H1 (cell line): ENCODE results near the gene MMP11. TPM values are rescaled to one million over a fixed set of nuclear protein-coding genes. Genes with fewer than 3 reads are reported as not detected.
A peak's percentile ranks its signal among the peaks of the same experiment; 100 is the strongest.

ENCODE experiments used
- CTCF ChIA-PET: fragments of 300-600 bp; sonication (Branson Sonifier 250); formaldehyde crosslinking; loops from one replicate; lab custom pipeline; 2021; ENCODE audit not compliant: partially characterized antibody; lab: Charles Lee
- POLR2A ChIA-PET: fragments of 300-600 bp; sonication (Branson Sonifier 250); formaldehyde crosslinking; loops from one replicate; lab custom pipeline; 2021; ENCODE audit warnings: inconsistent platforms; ENCODE audit not compliant: partially characterized antibody; lab: Charles Lee
- DNase-seq, 2 experiments: peaks; one replicate each; pipeline versions ENCODE4 v3.0.0 to v3.0.0-alpha.2; 2010 to 2022; ENCODE audit warnings: low spot score in 2 of 2, low read depth in 1 of 2, mixed read lengths in 1 of 2
- FAIRE-seq: peaks from 2 replicates; lab custom pipeline; 2011; peaks lifted over from hg19 to GRCh38; lab: Jason Lieb, UNC
- H2AFZ ChIP-seq: 2 replicates; pipeline ENCODE4 v1.8.1; 2012; ENCODE audit warnings: low read length, inconsistent platforms
- H2AK5ac ChIP-seq: 2 replicates; pipeline ENCODE4 v1.6.1; 2013; ENCODE audit warnings: low read depth, low read length
- H2BK120ac ChIP-seq: replicated peaks from 2 replicates; pipeline ENCODE3; 2013; ENCODE audit warnings: low read depth, low read length, inconsistent platforms
- H2BK12ac ChIP-seq: 2 replicates; pipeline ENCODE4 v1.6.1; 2013; ENCODE audit warnings: low read depth, low read length
- H2BK15ac ChIP-seq: 2 replicates; pipeline ENCODE4 v1.6.1; 2013; ENCODE audit warnings: low read length
- H2BK20ac ChIP-seq: 2 replicates; pipeline ENCODE4 v1.6.1; 2013; ENCODE audit warnings: low read length
- H2BK5ac ChIP-seq: 2 replicates; pipeline ENCODE4 v1.6.1; 2013; ENCODE audit warnings: low read depth, low read length
- H3K14ac ChIP-seq: 2 replicates; pipeline ENCODE4 v1.6.1; 2013; ENCODE audit warnings: inconsistent platforms; ENCODE audit not compliant: insufficient read length
- H3K18ac ChIP-seq: 2 replicates; pipeline ENCODE4 v1.6.1; 2013; ENCODE audit warnings: low read length; ENCODE audit errors: extremely low read depth
- H3K23ac ChIP-seq: 2 replicates; pipeline ENCODE4 v1.6.1; 2013; ENCODE audit warnings: inconsistent platforms; ENCODE audit not compliant: insufficient read length
- H3K23me2 ChIP-seq: 2 replicates; pipeline ENCODE4 v1.6.1; 2013; ENCODE audit warnings: low read depth, low read length
- H3K27ac ChIP-seq: 2 replicates; pipeline ENCODE4 v1.6.1; 2011; ENCODE audit warnings: low read depth, low read length, inconsistent platforms
- H3K27me3 ChIP-seq, 4 experiments: replicated peaks in 1 of 4; 1 replicate in 1 of 4; 2 replicates in 3 of 4; pipeline versions ENCODE4 v1.6.1 to v1.8.1; 2011 to 2013; ENCODE audit warnings: low read length in 3 of 4, mild to moderate bottlenecking in 3 of 4, inconsistent platforms in 2 of 4, mixed read lengths in 2 of 4, moderate library complexity in 1 of 4; ENCODE audit not compliant: control insufficient read depth in 3 of 4, insufficient read depth in 3 of 4; ENCODE audit errors: extremely low read depth in 1 of 4
- H3K36me3 ChIP-seq, 4 experiments: 2 replicates each; pipeline versions ENCODE4 v1.6.1 to v1.8.1; 2011 to 2013; ENCODE audit warnings: mild to moderate bottlenecking in 4 of 4, low read length in 3 of 4, moderate library complexity in 2 of 4, control low read depth in 1 of 4, inconsistent platforms in 1 of 4; ENCODE audit not compliant: insufficient read depth in 4 of 4, control insufficient read depth in 2 of 4
- H3K4ac ChIP-seq: replicated peaks from 2 replicates; pipeline ENCODE3; 2013; ENCODE audit warnings: low read length, low read depth, mixed read lengths, inconsistent platforms; ENCODE audit not compliant: insufficient read length
- H3K4me1 ChIP-seq, 4 experiments: replicated peaks in 1 of 4; 1 replicate in 1 of 4; 2 replicates in 3 of 4; pipeline versions ENCODE4 v1.6.1 to v1.8.1; 2011 to 2013; ENCODE audit warnings: low read length in 3 of 4, inconsistent platforms in 2 of 4, mixed read lengths in 1 of 4; ENCODE audit not compliant: insufficient read depth in 4 of 4, control insufficient read depth in 3 of 4
- H3K4me2 ChIP-seq, 2 experiments: 2 replicates each; pipeline versions ENCODE4 v1.6.1 to v1.8.1; 2011 to 2013; ENCODE audit warnings: low read depth in 2 of 2, low read length in 2 of 2, control low read depth in 1 of 2, inconsistent platforms in 1 of 2, mild to moderate bottlenecking in 1 of 2; ENCODE audit not compliant: insufficient read depth in 1 of 2
- H3K4me3 ChIP-seq, 4 experiments: fragments of 200-600, 300-600 bp in 1 of 4; sonication (generic), shearing (Covaris generic), sonication (Bioruptor Twin) in 1 of 4; 2 replicates each; pipeline versions ENCODE4 v1.5.1 to v1.8.1; 2011 to 2016; ENCODE audit warnings: low read length in 4 of 4, low read depth in 3 of 4, control low read depth in 2 of 4, inconsistent platforms in 2 of 4, mild to moderate bottlenecking in 2 of 4, mixed read lengths in 1 of 4, moderate library complexity in 1 of 4; ENCODE audit not compliant: insufficient read depth in 2 of 4; ENCODE audit errors: extremely low read depth in 1 of 4
- H3K56ac ChIP-seq: replicated peaks from 2 replicates; pipeline ENCODE3; 2013; ENCODE audit warnings: low read depth, mild to moderate bottlenecking, mixed read lengths, low read length, inconsistent platforms; ENCODE audit not compliant: insufficient read length
- H3K79me1 ChIP-seq: 2 replicates; pipeline ENCODE4 v1.6.1; 2013; ENCODE audit warnings: low read depth, low read length, control low read depth
- H3K79me2 ChIP-seq, 2 experiments: 2 replicates each; pipeline versions ENCODE4 v1.6.1 to v1.8.1; 2012 to 2013; ENCODE audit warnings: low read length in 2 of 2, mild to moderate bottlenecking in 2 of 2, inconsistent platforms in 1 of 2; ENCODE audit not compliant: insufficient read depth in 2 of 2, control insufficient read depth in 1 of 2
- H3K9ac ChIP-seq, 4 experiments: replicated peaks in 1 of 4; 1 replicate in 1 of 4; 2 replicates in 3 of 4; pipeline versions ENCODE4 v1.6.1 to v1.8.1; 2011 to 2013; ENCODE audit warnings: low read depth in 3 of 4, low read length in 3 of 4, control low read depth in 2 of 4, mild to moderate bottlenecking in 2 of 4, moderate library complexity in 2 of 4, inconsistent platforms in 1 of 4; ENCODE audit errors: extremely low read depth in 1 of 4
- H3K9me3 ChIP-seq, 2 experiments: 2 replicates each; pipeline versions ENCODE4 v1.6.1 to v1.8.1; 2012 to 2013; ENCODE audit warnings: mild to moderate bottlenecking in 2 of 2, moderate library complexity in 2 of 2, control low read depth in 1 of 2, inconsistent platforms in 1 of 2, low read depth in 1 of 2, low read length in 1 of 2, mixed read lengths in 1 of 2; ENCODE audit not compliant: insufficient read depth in 2 of 2
- H4K20me1 ChIP-seq, 2 experiments: replicated peaks in 1 of 2; 2 replicates each; pipeline versions ENCODE3 to v1.8.1; 2011 to 2013; ENCODE audit warnings: inconsistent platforms in 2 of 2, low read length in 2 of 2, mild to moderate bottlenecking in 1 of 2; ENCODE audit not compliant: insufficient read depth in 2 of 2, control insufficient read depth in 1 of 2
- H4K5ac ChIP-seq: 2 replicates; pipeline ENCODE4 v1.6.1; 2013; ENCODE audit warnings: low read length, low read depth, mixed read lengths, inconsistent platforms; ENCODE audit not compliant: insufficient read length
- H4K8ac ChIP-seq: 2 replicates; pipeline ENCODE4 v1.8.0; 2013; ENCODE audit warnings: mild to moderate bottlenecking, moderate library complexity, low read length, inconsistent platforms; ENCODE audit not compliant: insufficient read depth; ENCODE audit errors: extremely low read depth
- H4K91ac ChIP-seq: replicated peaks from 2 replicates; pipeline ENCODE3; 2013; ENCODE audit warnings: low read length, mixed read lengths, inconsistent platforms; ENCODE audit not compliant: insufficient read length
- HDAC2 ChIP-seq, 2 experiments: fragments of 300-600 bp in 1 of 2; sonication (generic) in 1 of 2; IDR thresholded peaks; 2 replicates each; pipeline ENCODE4 v1.6.1; 2011 to 2012; ENCODE audit warnings: low read depth in 2 of 2, low read length in 2 of 2, mild to moderate bottlenecking in 2 of 2, moderate library complexity in 2 of 2, borderline replicate concordance in 1 of 2, inconsistent platforms in 1 of 2
- KDM1A ChIP-seq: fragments of 200-600, 300-600 bp; sonication (generic); IDR thresholded peaks from 2 replicates; pipeline ENCODE4 v1.7.1; 2016; ENCODE audit warnings: mild to moderate bottlenecking, low read length, borderline replicate concordance
- KDM4A ChIP-seq: IDR thresholded peaks from one replicate; pipeline ENCODE4 v1.7.1; 2012; ENCODE audit warnings: low read depth, mild to moderate bottlenecking, moderate library complexity, low read length, inconsistent platforms; ENCODE audit not compliant: severe bottlenecking
- TEAD4 ChIP-seq: IDR thresholded peaks from 2 replicates; pipeline ENCODE4 v1.6.1; 2012; ENCODE audit warnings: low read depth, low read length, inconsistent platforms, mixed read lengths
- WGBS, 2 experiments: shearing (Covaris generic) in 1 of 2; methylation state at CpG; one replicate each; pipeline versions ENCODE4 v1.1.6 to v1.1.7; 2013 to 2015; ENCODE audit warnings: low lambda C conversion rate in 2 of 2, mixed read lengths in 2 of 2, inconsistent platforms in 1 of 2, low coverage in 1 of 2, missing lambda C conversion rate in 1 of 2; ENCODE audit not compliant: insufficient replicate concordance in 2 of 2, insufficient coverage in 1 of 2, insufficient read length in 1 of 2; ENCODE audit errors: extremely low coverage in 1 of 2, missing lambda C conversion rate in 1 of 2; 5-methylcytosine and 5-hydroxymethylcytosine counted together
- polyA plus RNA-seq, 7 experiments: library from polyadenylated mRNA; depleted of rRNA in 3 of 7; stranded (reverse) in 5 of 7; unstranded in 2 of 7; fragments of >200 nt in 5 of 7; fragments of 200-250 nt in 2 of 7; gene quantifications; 1 replicate in 5 of 7; 2 replicates in 1 of 7; 4 replicates in 1 of 7; pipeline versions ENCODE4 v1.2.1 to v1.2.3, GENCODE V29; 2011 to 2013; ENCODE audit warnings: missing spikeins in 2 of 7, mixed read lengths in 2 of 7
- total RNA-seq: library from RNA; stranded (reverse); fragmentation: NEBNext Ultra II Directional; extraction: Animal tissue kit (Norgen Biotek cat#: 25700); gene quantifications from 2 replicates; pipeline ENCODE4 v1.2.1, GENCODE V29; 2021

Gene MMP11
- total and polyA plus RNA-seq, 2 of the 8 experiments (the other 6 are each of a cell fraction or from before 2014, with no cell fraction given), result 10.2 to 18.3 TPM

GRCh38 chr22:23774922-23775436 lies 2.3 kb downstream of the MMP11 start:
- Histone ChIP-seq H3K18ac (no peak overlapping the region; the same call in 1 of the 2 replicates), H2BK120ac (no peak overlapping the region)
- TF ChIP-seq KDM4A, result no peak
- TF ChIP-seq KDM1A, result peak; percentile 25; the same call in 1 of the 2 replicates
- TF ChIP-seq HDAC2 (IDR thresholded peaks at IDR 0.05; ENCODE audit: borderline replicate concordance in 1 of 2, low read depth in 2 of 2, low read length in 2 of 2), result no peak
- no peak for TF ChIP-seq TEAD4
- TF ChIP-seq, all 59 proteins: peak for 1
- H3K9me3 ChIP-seq, result no peaks in the 10 kb centered on the region
- H3K4ac ChIP-seq, result no peak overlapping the region
- no peak overlapping the region for H3K56ac ChIP-seq
- FAIRE-seq (no peak), DNase-seq (no peak)
- no peak overlapping the region for H2BK12ac ChIP-seq
- H3K9ac ChIP-seq, result no peak overlapping the region
- H2BK5ac ChIP-seq, result no peak overlapping the region; the same call in 1 of the 2 replicates
- H3K14ac ChIP-seq, result no peak overlapping the region
- peaks cover 0 to 20% (median 14%) of the 10 kb centered on the region in 4 experiments; a peak in 5 of 7 replicates for H3K27me3 ChIP-seq
- H3K79me2 ChIP-seq, result no peaks in the 10 kb centered on the region
- H3K27ac ChIP-seq, result no peak overlapping the region
- H4K5ac ChIP-seq, result no peak overlapping the region
- no peak overlapping the region for H4K91ac ChIP-seq
- no peaks in the 10 kb centered on the region for H3K36me3 ChIP-seq
- POLR2A ChIA-PET, result interaction anchor here (1.2 to 5.7 kb wide), 4 partner anchors 10 to 119 kb away, joined by 3 to 45 read pairs (median 5); partner anchors contain the start of genes MIF and SMARCB1
- H2BK20ac ChIP-seq, result no peak overlapping the region
- H3K4me1 ChIP-seq, result peaks cover 0 to 14% (median 5%) of the 10 kb centered on the region in 4 experiments; a peak in 3 of 7 replicates
- H3K23me2 ChIP-seq, result peaks cover 11% of the 10 kb centered on the region; the same call in 1 of the 2 replicates
- H3K79me1 ChIP-seq, result no peaks in the 10 kb centered on the region
- no peak overlapping the region for H3K23ac ChIP-seq
- CTCF ChIA-PET, result interaction anchor here (0.8 to 5.8 kb wide), 5 partner anchors 10 to 75 kb away, joined by 4 to 42 read pairs (median 8); partner anchors contain the start of gene SMARCB1
- H4K20me1 ChIP-seq, result peaks cover 2 to 4% of the 10 kb centered on the region in 2 experiments
- H2BK15ac ChIP-seq, result no peak overlapping the region
- no peak overlapping the region for H2AK5ac ChIP-seq
- no peak overlapping the region for H4K8ac ChIP-seq
- H3K4me3 ChIP-seq, result no peak overlapping the region
- H3K4me2 ChIP-seq, result no peak overlapping the region
- 90% methylated on average over 2 of the region's 2 CpGs; no CpG with 5 or more reads in 1 of the 2 experiments for WGBS, 2 experiments
- H2AFZ ChIP-seq, result no peak overlapping the region
